ENCODE data around the gene RTP1. TPM values are rescaled to one million over a fixed set of nuclear protein-coding genes. Genes with fewer than 3 reads are reported as not detected.
A peak's percentile ranks its signal among the peaks of the same experiment; 100 is the strongest.

The RTP1 gene
- total RNA-seq, 2 experiments from 2014 or later: not detected

DNA sequence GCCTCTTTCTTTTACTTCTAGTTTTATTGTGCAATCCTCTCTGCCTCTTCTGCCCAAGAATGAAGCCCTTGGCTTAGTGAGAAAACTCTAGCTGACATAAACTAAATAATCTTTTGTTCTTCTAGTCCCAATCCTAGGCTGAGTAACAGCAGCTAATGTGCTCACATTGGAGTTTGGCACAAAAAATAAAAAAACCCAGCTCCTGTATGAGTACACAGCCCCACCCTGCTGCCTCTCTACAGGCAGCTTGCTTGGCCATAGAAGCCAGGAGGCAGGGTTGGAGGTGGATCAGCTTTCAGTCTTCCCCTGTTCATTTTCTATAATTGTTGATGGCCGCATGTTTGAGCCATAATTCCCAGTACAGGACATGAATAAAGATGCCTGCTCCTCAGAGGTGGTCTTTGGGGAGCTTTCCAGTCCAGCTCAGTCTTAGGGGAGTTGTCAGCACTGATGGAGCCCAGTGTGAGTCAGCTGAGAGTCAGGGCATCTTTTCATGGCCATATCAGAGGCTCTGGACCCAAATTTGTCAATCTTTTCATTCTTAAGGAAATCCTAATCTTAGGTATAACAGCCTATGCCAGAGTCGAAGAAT is 46.7 kb downstream of the RTP1 start:
- no peaks in the 10 kb centered on the region for H3K79me2 ChIP-seq (ENCODE audit: insufficient read depth, low read depth, low read length)
- H3K36me3 ChIP-seq (ENCODE audit: insufficient read depth, low read length): no peaks in the 10 kb centered on the region
- ChIA-PET POLR2A (interaction anchor here (1.6 kb wide), 1 partner anchor 10 kb away, joined by 4 read pairs; no protein-coding TSS in a partner anchor), CTCF (ENCODE audit: unreplicated experiment) (no interaction called here)
- no peak overlapping the region for H3K4me2 ChIP-seq (ENCODE audit: low read length)
- intact Hi-C loops (cut with micrococcal nuclease; ENCODE audit: unreplicated experiment): no loop called here
- H3K9me3 ChIP-seq (ENCODE audit: low read length): peaks cover 9% of the 10 kb centered on the region; the same call in 1 of the 2 replicates
- TF ChIP-seq EZH2phosphoT487 (IDR thresholded peaks at IDR 0.05; ENCODE audit: borderline replicate concordance, low read depth, low read length) (no peak), CTCF (conservative IDR thresholded peaks at IDR 0.05; ENCODE audit: low read length) (no peak)
- no peak overlapping the region for H3K27ac ChIP-seq (ENCODE audit: low read depth, low read length, poor library complexity, severe bottlenecking)
- no TSS peak for BruUV-seq (replicated peaks)
- H4K20me1 ChIP-seq (ENCODE audit: insufficient read depth, low read length): no peaks in the 10 kb centered on the region
- H3K9me2 ChIP-seq (ENCODE audit: insufficient read depth, low read length): no peaks in the 10 kb centered on the region
- no peak overlapping the region for H2AFZ ChIP-seq (ENCODE audit: low read length)
- peaks cover 8% of the 10 kb centered on the region for H3K4me1 ChIP-seq (ENCODE audit: insufficient read depth, low read length, poor library complexity, severe bottlenecking)
- no peak for DNase-seq (ENCODE audit: low spot score)
- H3K4me3 ChIP-seq (ENCODE audit: low read depth, low read length, poor library complexity, severe bottlenecking): no peak overlapping the region

GRCh38 chr3:187247398-187247797 is 50.1 kb downstream of the RTP1 start:
- H2AFZ ChIP-seq (ENCODE audit: low read length): no peak overlapping the region
- peak overlapping the region; percentile 43 for H3K4me2 ChIP-seq (ENCODE audit: low read length)
- ChIA-PET CTCF (ENCODE audit: unreplicated experiment) (interaction anchor here (0.8 kb wide), 1 partner anchor 24 kb away, joined by 3 read pairs; no protein-coding TSS in a partner anchor), POLR2A (interaction anchor here (0.7 kb wide), 1 partner anchor 1914 kb away, joined by 4 read pairs; no protein-coding TSS in a partner anchor)
- BruUV-seq (replicated peaks): no TSS peak
- peak; percentile 1 for DNase-seq (ENCODE audit: low spot score)
- H3K4me1 ChIP-seq (ENCODE audit: insufficient read depth, low read length, poor library complexity, severe bottlenecking): peaks cover 8% of the 10 kb centered on the region
- no peaks in the 10 kb centered on the region for H3K36me3 ChIP-seq (ENCODE audit: insufficient read depth, low read length)
- H4K20me1 ChIP-seq (ENCODE audit: insufficient read depth, low read length): no peaks in the 10 kb centered on the region
- intact Hi-C loops (cut with micrococcal nuclease; ENCODE audit: unreplicated experiment): no loop called here
- no peaks in the 10 kb centered on the region for H3K9me2 ChIP-seq (ENCODE audit: insufficient read depth, low read length)
- no peaks in the 10 kb centered on the region for H3K9me3 ChIP-seq (ENCODE audit: low read length)
- H3K27ac ChIP-seq (ENCODE audit: low read depth, low read length, poor library complexity, severe bottlenecking): no peak overlapping the region
- H3K4me3 ChIP-seq (ENCODE audit: low read depth, low read length, poor library complexity, severe bottlenecking): no peak overlapping the region
- TF ChIP-seq CTCF (conservative IDR thresholded peaks at IDR 0.05; ENCODE audit: low read length) (no peak), EZH2phosphoT487 (IDR thresholded peaks at IDR 0.05; ENCODE audit: borderline replicate concordance, low read depth, low read length) (no peak)
- no peaks in the 10 kb centered on the region for H3K79me2 ChIP-seq (ENCODE audit: insufficient read depth, low read depth, low read length)

Other genes starting within 250 kb of the RTP1 start
- gene RPL39L, start 58.0 kb upstream of the RTP1 start, total RNA-seq (2014; rRNA removed; shearing (Covaris generic)): 79.2 and 92.2 TPM in 2 replicates
- 46.2 and 46.5 TPM in 2 replicates for gene RPL39L, start 58.0 kb upstream of the RTP1 start, total RNA-seq (2022)
- gene MASP1, start 94.3 kb downstream of the RTP1 start, total RNA-seq (2014; rRNA removed; shearing (Covaris generic)): not detected in 2 replicates
- not detected in 2 replicates for gene MASP1, start 94.3 kb downstream of the RTP1 start, total RNA-seq (2022)
- gene RTP4, start 170.9 kb downstream of the RTP1 start, total RNA-seq (2014; rRNA removed; shearing (Covaris generic)): 0.10 and 0.13 TPM in 2 replicates
- not detected in 2 replicates for gene RTP4, start 170.9 kb downstream of the RTP1 start, total RNA-seq (2022)